Endometrial microvascular endothelial cells (primary cell): ENCODE results near the gene SDK2. TPM values are rescaled to one million over a fixed set of nuclear protein-coding genes. Genes with fewer than 3 reads are reported as not detected.

Source experiments
- in situ Hi-C: cut with HindIII; loops from 2 replicates; pipeline ENCODE4 v1.10.0; 2017; ENCODE audit warnings: low sequenced_read_pairs, low pct_unique_long_range_greater_than_20kb; ENCODE audit errors: inconsistent ontology term
- total RNA-seq: library from RNA; depleted of rRNA; stranded (reverse); fragments of >200 nt; gene quantifications from one replicate; pipeline ENCODE4 v1.2.3, GENCODE V29; 2015; ENCODE audit errors: inconsistent ontology term

The SDK2 gene
- total RNA-seq, 1 donor from 2014 or later: not detected

- in situ Hi-C loops: no loop called here
Observed at GRCh38 chr17:73654241-73654640, 10.0 kb upstream of the SDK2 start.

- in situ Hi-C loops: no loop called here
Observed at GRCh38 chr17:73653810-73654209, 9.6 kb upstream of the SDK2 start.

- in situ Hi-C loops: no loop called here
Observed at GRCh38 chr17:73652886-73653480, 8.7 kb upstream of the SDK2 start.

GRCh38 chr17:73650617-73651200 is 6.5 kb upstream of the SDK2 start:
- in situ Hi-C loops: no loop called here

GRCh38 chr17:73650140-73650539 is 5.9 kb upstream of the SDK2 start:
- in situ Hi-C loops: no loop called here

- in situ Hi-C loops: no loop called here
Observed at GRCh38 chr17:73648974-73649373, 4.7 kb upstream of the SDK2 start.

GRCh38 chr17:73648543-73648820 is 4.2 kb upstream of the SDK2 start:
- in situ Hi-C loops: no loop called here

GRCh38 chr17:73647772-73648542 is 3.7 kb upstream of the SDK2 start:
- in situ Hi-C loops: no loop called here

- in situ Hi-C loops: no loop called here
Observed at GRCh38 chr17:73647301-73647695, 3.1 kb upstream of the SDK2 start.

GRCh38 chr17:73646409-73647300 is 2.4 kb upstream of the SDK2 start:
- in situ Hi-C loops: no loop called here

- in situ Hi-C loops: no loop called here
Observed at GRCh38 chr17:73645050-73645871, 1.0 kb upstream of the SDK2 start.

- in situ Hi-C loops: no loop called here
Observed at GRCh38 chr17:73643852-73644144, 447 bp downstream of the SDK2 start.

GRCh38 chr17:73643001-73643851 is 1.0 kb downstream of the SDK2 start:
- in situ Hi-C loops: no loop called here

- in situ Hi-C loops: no loop called here
Observed at GRCh38 chr17:73642659-73643000, 1.6 kb downstream of the SDK2 start.

GRCh38 chr17:73641826-73642600 is 2.2 kb downstream of the SDK2 start:
- in situ Hi-C loops: no loop called here

- in situ Hi-C loops: no loop called here
Observed at GRCh38 chr17:73640691-73641090, 3.6 kb downstream of the SDK2 start.

GRCh38 chr17:73639932-73640331 is 4.3 kb downstream of the SDK2 start:
- in situ Hi-C loops: no loop called here

GRCh38 chr17:73639322-73639721 is 4.9 kb downstream of the SDK2 start:
- in situ Hi-C loops: no loop called here
